ENCODE measurements around the gene PHLPP1.

- TF ChIP-seq CTCF (conservative IDR thresholded peaks at IDR 0.05; ENCODE audit: low read depth in 2 of 2), result no peak
- no peak for TF ChIP-seq POLR2AphosphoS5 (IDR thresholded peaks at IDR 0.05; ENCODE audit: low read depth)
- TF ChIP-seq EZH2 (IDR thresholded peaks at IDR 0.05; ENCODE audit: low read depth, unreplicated experiment), result no peak
- TF ChIP-seq REST (IDR thresholded peaks at IDR 0.05; ENCODE audit: unreplicated experiment), result no peak
- no peak for TF ChIP-seq CREB1 (CRISPR knock-in tag; IDR thresholded peaks at IDR 0.05; ENCODE audit: low read depth)
These were observed 121.7 kb downstream of the PHLPP1 start for GRCh38 chr18:62837011-62837410.
